Neural cell (in vitro differentiated cells): ENCODE data around the gene RHOBTB3. TPM values are rescaled to one million over a fixed set of nuclear protein-coding genes. Genes with fewer than 3 reads are reported as not detected.

Experiments
- H2AFZ ChIP-seq: fragments of 200-600, 300-800 bp; sonication (generic), shearing (Covaris generic); 2 replicates; pipeline ENCODE4 v1.6.0; 2014; ENCODE audit warnings: low read depth, mild to moderate bottlenecking, antibody characterized with exemption, low read length, moderate library complexity
- H3F3A ChIP-seq: fragments of 200-600 bp; shearing (Covaris generic); 2 replicates; pipeline ENCODE4 v1.6.1; 2016; ENCODE audit warnings: mild to moderate bottlenecking, moderate library complexity, mixed read lengths, antibody characterized with exemption, low read length; ENCODE audit not compliant: insufficient read depth, poor library complexity, severe bottlenecking
- H3K27ac ChIP-seq: fragments of 200-600, 300-800 bp; sonication (generic), shearing (Covaris generic); 2 replicates; pipeline ENCODE4 v1.5.1; 2014; ENCODE audit warnings: mild to moderate bottlenecking, low read length, moderate library complexity
- H3K27me3 ChIP-seq: fragments of 300-800, 200-600 bp; sonication (generic), shearing (Covaris generic); 2 replicates; pipeline ENCODE4 v1.6.0; 2014; ENCODE audit warnings: mild to moderate bottlenecking, low read depth, low read length, moderate library complexity; ENCODE audit not compliant: insufficient read depth
- H3K36me3 ChIP-seq: fragments of 300-800, 200-600 bp; sonication (generic), shearing (Covaris generic); 2 replicates; pipeline ENCODE4 v1.5.1; 2014; ENCODE audit warnings: mild to moderate bottlenecking, antibody characterized with exemption, low read length, moderate library complexity; ENCODE audit not compliant: insufficient read depth
- H3K4me2 ChIP-seq: fragments of 300-800, 200-600 bp; sonication (generic), shearing (Covaris generic); 2 replicates; pipeline ENCODE4 v1.6.0; 2014; ENCODE audit warnings: mild to moderate bottlenecking, low read length
- H3K4me3 ChIP-seq: fragments of 300-800, 200-600 bp; sonication (generic), shearing (Covaris generic); 2 replicates; pipeline ENCODE4 v1.5.1; 2014; ENCODE audit warnings: mild to moderate bottlenecking, low read length, moderate library complexity
- H3K79me2 ChIP-seq: fragments of 200-600 bp; shearing (Covaris generic); replicated peaks from 2 replicates; pipeline ENCODE4 v1.6.0; 2014; ENCODE audit warnings: mild to moderate bottlenecking, low read length, moderate library complexity; ENCODE audit not compliant: insufficient read depth
- H3K9ac ChIP-seq: fragments of 300-800, 200-600 bp; sonication (generic), shearing (Covaris generic); 2 replicates; pipeline ENCODE4 v1.6.1; 2016; ENCODE audit warnings: mild to moderate bottlenecking, low read length, mixed read lengths
- H3K9me2 ChIP-seq: fragments of 200-600 bp; shearing (Covaris generic); 2 replicates; pipeline ENCODE4 v1.6.1; 2016; ENCODE audit warnings: mild to moderate bottlenecking, low read length, mixed read lengths; ENCODE audit not compliant: insufficient read depth
- H3K9me3 ChIP-seq: fragments of 200-600, 300-800 bp; sonication (generic), shearing (Covaris generic); 2 replicates; pipeline ENCODE4 v1.6.1; 2016; ENCODE audit warnings: mild to moderate bottlenecking, mixed run types, low read length, moderate library complexity, mixed read lengths
- H4K20me1 ChIP-seq: fragments of 200-600 bp; shearing (Covaris generic); 2 replicates; pipeline ENCODE4 v1.6.1; 2016; ENCODE audit warnings: mild to moderate bottlenecking, mixed run types; ENCODE audit not compliant: insufficient read depth
- CTCF ChIP-seq: fragments of 450-650 bp; IDR thresholded peaks from 2 replicates; pipeline ENCODE4 v1.5.1; 2014; ENCODE audit warnings: antibody characterized with exemption, mild to moderate bottlenecking, moderate library complexity; ENCODE audit not compliant: poor library complexity, severe bottlenecking
- EP300 ChIP-seq: fragments of 450-650 bp; conservative IDR thresholded peaks from 2 replicates; pipeline ENCODE4 v1.6.1; 2014; ENCODE audit warnings: antibody characterized with exemption, mild to moderate bottlenecking, moderate library complexity; ENCODE audit not compliant: poor library complexity, severe bottlenecking
- EZH2 ChIP-seq: fragments of 200-600, 300-800 bp; shearing (Covaris generic), sonication (generic); IDR thresholded peaks from 2 replicates; pipeline ENCODE4 v1.6.1; 2014; ENCODE audit warnings: antibody characterized with exemption, low read length, borderline replicate concordance, mild to moderate bottlenecking; ENCODE audit not compliant: insufficient read depth, poor library complexity, severe bottlenecking
- MXI1 ChIP-seq: fragments of 450-650 bp; conservative IDR thresholded peaks from 2 replicates; pipeline ENCODE4 v1.6.1; 2014; ENCODE audit warnings: antibody characterized with exemption, mild to moderate bottlenecking; ENCODE audit not compliant: poor library complexity, severe bottlenecking
- POLR2AphosphoS5 ChIP-seq: IDR thresholded peaks from 2 replicates; pipeline ENCODE4 v1.6.1; 2012
- RAD21 ChIP-seq: fragments of 450-650 bp; conservative IDR thresholded peaks from 2 replicates; pipeline ENCODE4 v1.6.1; 2014; ENCODE audit warnings: antibody characterized with exemption, mild to moderate bottlenecking, moderate library complexity
- REST ChIP-seq: IDR thresholded peaks from 2 replicates; pipeline ENCODE4 v1.6.1; 2012; ENCODE audit warnings: borderline replicate concordance
- SMC3 ChIP-seq: fragments of 450-650 bp; conservative IDR thresholded peaks from 2 replicates; pipeline ENCODE4 v1.6.1; 2014; ENCODE audit warnings: antibody characterized with exemption, mild to moderate bottlenecking, moderate library complexity; ENCODE audit not compliant: poor library complexity
- TAF1 ChIP-seq: IDR thresholded peaks from 2 replicates; pipeline ENCODE4 v1.6.1; 2012; ENCODE audit warnings: low read depth
- polyA plus RNA-seq: library from polyadenylated mRNA; depleted of rRNA; stranded (reverse); fragments of >200 nt; gene quantifications from 2 replicates; pipeline ENCODE4 v1.2.3, GENCODE V29; 2014

The RHOBTB3 gene
- polyA plus RNA-seq, 1 donor from 2014 or later = 99.4 TPM

- H3K9me3 ChIP-seq = no peaks in the 10 kb centered on the region
- H3F3A ChIP-seq = no peaks in the 10 kb centered on the region
- no peaks in the 10 kb centered on the region for H3K79me2 ChIP-seq
- H3K9me2 ChIP-seq = no peaks in the 10 kb centered on the region
- H4K20me1 ChIP-seq = no peaks in the 10 kb centered on the region
- no peak overlapping the region for H3K9ac ChIP-seq
- H3K4me3 ChIP-seq = no peak overlapping the region
- peaks cover 4% of the 10 kb centered on the region for H3K36me3 ChIP-seq
- H3K27ac ChIP-seq = no peak overlapping the region
- TF ChIP-seq MXI1 = no peak
- TF ChIP-seq RAD21 = no peak
- no peak for TF ChIP-seq EP300
- no peak for TF ChIP-seq REST
- TF ChIP-seq SMC3 = no peak
- no peak for TF ChIP-seq EZH2
- TF ChIP-seq CTCF = no peak
- no peak for TF ChIP-seq POLR2AphosphoS5
- TF ChIP-seq TAF1 = no peak
- H3K27me3 ChIP-seq = no peaks in the 10 kb centered on the region
- H2AFZ ChIP-seq = no peak overlapping the region
- H3K4me2 ChIP-seq = no peak overlapping the region
Measured at GRCh38 chr5:95782181-95782580, 51.0 kb downstream of the RHOBTB3 start.

- no peak overlapping the region for H3K9ac ChIP-seq
- H3K27me3 ChIP-seq = no peaks in the 10 kb centered on the region
- H3K9me3 ChIP-seq = no peaks in the 10 kb centered on the region
- no peak overlapping the region for H2AFZ ChIP-seq
- H3K4me2 ChIP-seq = no peak overlapping the region
- H3K36me3 ChIP-seq = peaks cover 4% of the 10 kb centered on the region
- no peaks in the 10 kb centered on the region for H4K20me1 ChIP-seq
- no peak for TF ChIP-seq POLR2AphosphoS5
- no peak for TF ChIP-seq RAD21
- no peak for TF ChIP-seq MXI1
- TF ChIP-seq TAF1 = no peak
- no peak for TF ChIP-seq CTCF
- TF ChIP-seq REST = no peak
- TF ChIP-seq EP300 = no peak
- no peak for TF ChIP-seq EZH2
- no peak for TF ChIP-seq SMC3
- H3K79me2 ChIP-seq = no peaks in the 10 kb centered on the region
- H3K4me3 ChIP-seq = no peak overlapping the region
- H3F3A ChIP-seq = no peaks in the 10 kb centered on the region
- H3K27ac ChIP-seq = no peak overlapping the region
- H3K9me2 ChIP-seq = no peaks in the 10 kb centered on the region
Measured at GRCh38 chr5:95783661-95784060, 52.5 kb downstream of the RHOBTB3 start.
